Left ventricle myocardium inferior (tissue), 1 donor: Measurements from ENCODE around the gene GAS2. TPM values are rescaled to one million over a fixed set of nuclear protein-coding genes. Genes with fewer than 3 reads are reported as not detected.

Source experiments
- DNase-seq: peaks from one replicate; pipeline ENCODE4 v3.0.0-alpha.2; 2020
- H3K27ac ChIP-seq: fragments of 200-600 bp; replicated peaks from 2 replicates; pipeline ENCODE4 v1.8.0; 2021
- H3K27me3 ChIP-seq: fragments of 200-600 bp; 2 replicates; pipeline ENCODE4 v1.8.0; 2021; ENCODE audit warnings: low read depth
- H3K36me3 ChIP-seq: fragments of 200-600 bp; 2 replicates; pipeline ENCODE4 v1.8.0; 2021
- H3K4me1 ChIP-seq: fragments of 200-600 bp; 2 replicates; pipeline ENCODE4 v1.8.0; 2021
- H3K4me3 ChIP-seq: fragments of 200-600 bp; 2 replicates; pipeline ENCODE4 v1.8.0; 2021; ENCODE audit warnings: mild to moderate bottlenecking, moderate library complexity
- H3K9me3 ChIP-seq: fragments of 200-600 bp; replicated peaks from 2 replicates; pipeline ENCODE4 v1.8.0; 2021
- CTCF ChIP-seq: fragments of 200-600 bp; IDR thresholded peaks from 2 replicates; pipeline ENCODE4 v1.8.0; 2021; ENCODE audit warnings: antibody characterized with exemption, mild to moderate bottlenecking, borderline replicate concordance
- intact Hi-C: fragments of 100-400 bp; cut with micrococcal nuclease; formaldehyde crosslinking; loops from one replicate; pipeline ENCODE4 v1.11.0; 2022
- total RNA-seq: library from RNA; stranded (reverse); fragmentation: NEBNext Ultra II Directional; extraction: Animal tissue kit (Norgen Biotek cat#: 25700); gene quantifications from one replicate; pipeline ENCODE4 v1.2.1, GENCODE V29; 2021
- donor health status: DM: no; HTN: yes; CAD: no; lungs with severe emphysema.

Gene GAS2
- total RNA-seq, 1 donor from 2014 or later = 15.9 TPM

- Histone ChIP-seq H3K9me3 (no peaks in the 10 kb centered on the region), H3K36me3 (no peaks in the 10 kb centered on the region), H3K27ac (no peak overlapping the region), H3K4me3 (no peak overlapping the region), H3K4me1 (no peaks in the 10 kb centered on the region), H3K27me3 (no peaks in the 10 kb centered on the region)
- TF ChIP-seq CTCF = no peak
- intact Hi-C loops = no loop called here
- no peak for DNase-seq
Measured at GRCh38 chr11:22688914-22689313, 22.5 kb downstream of the GAS2 start.

DNA sequence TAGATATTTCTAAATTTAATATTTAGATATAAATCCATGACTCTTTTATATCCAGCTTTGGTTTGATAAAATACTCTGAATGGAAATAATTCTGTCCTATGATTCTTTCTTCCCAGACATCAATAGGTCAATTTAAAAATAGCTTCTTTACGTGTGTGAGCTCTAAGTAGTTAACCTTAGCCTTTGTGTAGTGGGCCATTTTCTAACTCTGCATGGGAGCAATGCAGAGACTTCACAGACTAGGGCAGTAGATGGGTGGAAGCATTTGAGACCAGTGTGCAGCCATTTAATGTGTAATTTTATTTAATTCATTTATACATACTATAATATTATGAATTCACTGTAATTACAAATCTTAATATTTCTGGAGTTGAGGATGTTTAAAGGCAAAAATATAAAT lies 23.8 kb downstream of the GAS2 start:
- no peaks in the 10 kb centered on the region for H3K4me1 ChIP-seq
- intact Hi-C loops = no loop called here
- no peaks in the 10 kb centered on the region for H3K36me3 ChIP-seq
- no peaks in the 10 kb centered on the region for H3K9me3 ChIP-seq
- H3K27me3 ChIP-seq = no peaks in the 10 kb centered on the region
- H3K27ac ChIP-seq = no peak overlapping the region
- DNase-seq = no peak
- no peak for TF ChIP-seq CTCF
- no peak overlapping the region for H3K4me3 ChIP-seq

GRCh38 chr11:22690871-22691270 lies 24.5 kb downstream of the GAS2 start:
- H3K27ac ChIP-seq = no peak overlapping the region
- DNase-seq = no peak
- intact Hi-C loops = no loop called here
- no peaks in the 10 kb centered on the region for H3K4me1 ChIP-seq
- TF ChIP-seq CTCF = no peak
- no peak overlapping the region for H3K4me3 ChIP-seq
- H3K27me3 ChIP-seq = no peaks in the 10 kb centered on the region
- H3K36me3 ChIP-seq = no peaks in the 10 kb centered on the region
- H3K9me3 ChIP-seq = no peaks in the 10 kb centered on the region

DNA sequence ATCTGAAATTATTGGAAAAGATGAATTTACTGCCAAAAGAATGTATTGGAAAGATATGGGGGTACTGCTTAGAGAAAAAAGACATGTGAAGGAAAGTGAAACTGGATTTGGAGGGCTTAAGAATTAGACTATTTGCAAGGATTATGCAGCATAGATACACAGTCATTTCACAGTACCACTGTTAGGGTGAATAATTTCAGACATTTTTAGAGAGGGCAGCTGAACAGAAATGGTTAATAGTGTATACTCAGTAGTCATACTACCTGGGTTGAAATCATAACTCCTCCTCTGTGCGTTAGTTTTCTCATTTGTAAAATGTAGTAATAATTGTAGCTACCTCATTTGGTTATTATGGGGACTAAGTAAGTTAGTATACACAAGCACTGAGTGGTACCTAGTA lies 33.0 kb downstream of the GAS2 start:
- Histone ChIP-seq H3K4me3 (no peak overlapping the region), H3K36me3 (no peaks in the 10 kb centered on the region), H3K27ac (no peak overlapping the region), H3K9me3 (no peaks in the 10 kb centered on the region), H3K4me1 (peaks cover 20% of the 10 kb centered on the region), H3K27me3 (no peaks in the 10 kb centered on the region)
- intact Hi-C loops = no loop called here
- no peak for TF ChIP-seq CTCF
- no peak for DNase-seq

GRCh38 chr11:22702031-22702430 lies 35.6 kb downstream of the GAS2 start:
- H3K27me3 ChIP-seq = no peaks in the 10 kb centered on the region
- TF ChIP-seq CTCF = no peak
- no peaks in the 10 kb centered on the region for H3K9me3 ChIP-seq
- peak overlapping the region; percentile 55 for H3K27ac ChIP-seq
- H3K4me3 ChIP-seq = no peak overlapping the region
- no peak for DNase-seq
- intact Hi-C loops = no loop called here
- peaks cover 20% of the 10 kb centered on the region for H3K4me1 ChIP-seq
- no peaks in the 10 kb centered on the region for H3K36me3 ChIP-seq

- no peak overlapping the region for H3K4me3 ChIP-seq
- no peak for TF ChIP-seq CTCF
- H3K27ac ChIP-seq = peak overlapping the region; percentile 55
- H3K9me3 ChIP-seq = no peaks in the 10 kb centered on the region
- H3K4me1 ChIP-seq = peaks cover 20% of the 10 kb centered on the region
- no peaks in the 10 kb centered on the region for H3K27me3 ChIP-seq
- intact Hi-C loops = no loop called here
- no peak for DNase-seq
- no peaks in the 10 kb centered on the region for H3K36me3 ChIP-seq
Measured at GRCh38 chr11:22703040-22703439, 36.6 kb downstream of the GAS2 start.
